Right ventricle myocardium superior (tissue), 1 donor: ENCODE data around the gene LIN7C. TPM values are rescaled to one million over a fixed set of nuclear protein-coding genes. Genes with fewer than 3 reads are reported as not detected.
A peak's percentile ranks its signal among the peaks of the same experiment; 100 is the strongest.
"Not testable (repeated sequence)": the region's sequence is repeated elsewhere in the genome, so short reads cannot be mapped to it uniquely, and the experiment has no call there.

Experiments used
- ATAC-seq: fragments of 200-7000 bp; cut with Tn5 transposase; one replicate; pipeline ENCODE4 v1.9.1; 2020; ENCODE audit warnings: mild to moderate bottlenecking; ENCODE audit not compliant: poor library complexity
- DNase-seq: peaks from one replicate; pipeline ENCODE4 v3.0.0-alpha.2; 2020
- intact Hi-C: fragments of 100-400 bp; cut with DNase I; formaldehyde crosslinking; loops from one replicate; pipeline ENCODE4 v1.11.2; 2022
- long read RNA-seq: library from polyadenylated mRNA; unstranded; transcript quantifications from one replicate; pipeline ENCODE4 v2.0.0, GENCODE V29; 2021
- total RNA-seq: library from RNA; stranded (reverse); fragmentation: NEBNext Ultra II Directional; extraction: Animal tissue kit (Norgen Biotek cat#: 25700); gene quantifications from one replicate; pipeline ENCODE4 v1.2.1, GENCODE V29; 2021
- donor health status: DM: no; HTN: yes; CAD: no; lungs with severe emphysema.

LIN7C gene, protein sequence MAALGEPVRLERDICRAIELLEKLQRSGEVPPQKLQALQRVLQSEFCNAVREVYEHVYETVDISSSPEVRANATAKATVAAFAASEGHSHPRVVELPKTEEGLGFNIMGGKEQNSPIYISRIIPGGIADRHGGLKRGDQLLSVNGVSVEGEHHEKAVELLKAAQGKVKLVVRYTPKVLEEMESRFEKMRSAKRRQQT
- total RNA-seq = 14.9 TPM
- long read RNA-seq, full-length matches to known transcripts = 47 of 51 reads
- long read RNA-seq, partial matches to known transcripts = 2 of 51 reads
- long read RNA-seq, other reads (novel, unspliced or antisense) = 2 of 51 reads

GRCh38 chr11:27506200-27507182 lies at the start of gene LIN7C:
TSS of gene LIN7C (minus strand) at chr11:27506769. CDS start at chr11:27506752, 17 bp downstream.
- DNase-seq = peak; percentile 95
- ATAC-seq = peak; percentile 99
- intact Hi-C loops = no loop called here

GRCh38 chr11:27555264-27555663 lies 48.7 kb upstream of the LIN7C start:
- no peak for DNase-seq
- intact Hi-C loops = no loop called here
- no peak for ATAC-seq

DNA sequence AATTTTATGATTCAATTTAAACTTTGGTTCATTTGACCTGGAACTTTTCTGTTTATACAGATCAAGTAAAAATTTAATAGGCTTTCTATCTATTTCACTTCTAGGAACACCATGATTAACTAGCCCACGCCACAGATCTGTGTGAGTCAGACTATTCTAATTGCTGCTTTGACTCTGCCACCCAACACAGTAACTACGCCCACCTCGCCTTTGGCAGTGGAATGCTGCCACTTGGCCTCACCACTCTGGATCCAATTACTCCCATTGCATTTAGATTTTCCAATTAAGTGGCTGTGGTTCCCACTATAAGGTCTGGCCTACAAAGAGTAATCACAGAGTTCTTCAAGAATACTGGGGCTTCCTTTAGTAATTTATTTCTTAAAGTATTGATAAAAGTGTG lies 46.6 kb upstream of the LIN7C start:
- no peak for ATAC-seq
- intact Hi-C loops = no loop called here
- no peak for DNase-seq

- intact Hi-C loops = no loop called here
- DNase-seq = no peak
- no peak for ATAC-seq
Measured at GRCh38 chr11:27552341-27552740, 45.8 kb upstream of the LIN7C start.

- no peak for ATAC-seq
- intact Hi-C loops = no loop called here
Measured at GRCh38 chr11:27551127-27551526, 44.6 kb upstream of the LIN7C start.

DNA sequence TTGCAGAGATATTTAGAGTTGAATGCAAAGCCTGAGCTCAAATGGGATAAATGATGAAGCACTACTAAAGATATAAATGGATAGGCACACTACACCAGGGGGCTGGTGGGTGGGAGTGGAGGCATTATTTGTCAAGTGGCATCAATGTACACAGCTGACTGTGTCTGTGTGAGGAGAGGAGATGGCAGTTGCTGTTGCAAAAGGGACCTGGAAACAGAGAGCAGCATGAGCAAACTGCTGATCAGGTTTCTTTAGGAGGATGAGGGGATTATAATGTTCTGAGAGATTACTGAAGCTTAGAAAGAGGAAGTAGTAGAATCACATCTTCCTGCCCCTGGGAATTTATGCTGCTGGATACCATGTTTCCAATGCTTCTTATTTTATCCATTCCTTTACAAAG lies 39.4 kb upstream of the LIN7C start:
- ATAC-seq = no peak

More at GRCh38 chr11:27551127-27551526, 44.6 kb upstream of the LIN7C start:
- DNase-seq = no peak

DNA sequence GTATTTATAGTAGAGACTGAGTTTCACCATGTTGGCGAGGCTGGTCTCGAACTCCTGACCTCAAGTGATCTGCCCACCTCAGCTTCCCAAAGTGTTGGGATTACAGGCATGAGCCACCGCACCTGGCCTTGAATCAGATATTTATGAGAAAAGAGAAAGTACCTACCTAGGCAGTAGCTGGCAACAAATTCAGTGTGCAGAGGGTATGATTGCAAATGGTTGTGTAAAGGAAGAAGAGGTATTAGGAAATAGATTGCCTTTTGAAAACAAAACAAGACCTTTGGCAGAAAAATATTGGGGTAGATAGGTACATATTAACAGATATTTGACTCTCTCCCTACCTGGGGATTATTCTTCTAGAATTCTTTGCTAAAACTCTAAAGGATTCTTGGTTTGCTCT lies 38.5 kb upstream of the LIN7C start:
- no peak for DNase-seq
- ATAC-seq = no peak
- intact Hi-C loops = no loop called here

More for the DNA sequence above, 39.4 kb upstream of the LIN7C start:
- no peak for DNase-seq
- intact Hi-C loops = no loop called here

GRCh38 chr11:27541790-27542189 lies 35.2 kb upstream of the LIN7C start:
- DNase-seq (no peak), ATAC-seq (no peak)
- intact Hi-C loops = no loop called here

GRCh38 chr11:27540051-27540450 lies 33.5 kb upstream of the LIN7C start:
- intact Hi-C loops = no loop called here
- DNase-seq (no peak), ATAC-seq (no peak)

DNA sequence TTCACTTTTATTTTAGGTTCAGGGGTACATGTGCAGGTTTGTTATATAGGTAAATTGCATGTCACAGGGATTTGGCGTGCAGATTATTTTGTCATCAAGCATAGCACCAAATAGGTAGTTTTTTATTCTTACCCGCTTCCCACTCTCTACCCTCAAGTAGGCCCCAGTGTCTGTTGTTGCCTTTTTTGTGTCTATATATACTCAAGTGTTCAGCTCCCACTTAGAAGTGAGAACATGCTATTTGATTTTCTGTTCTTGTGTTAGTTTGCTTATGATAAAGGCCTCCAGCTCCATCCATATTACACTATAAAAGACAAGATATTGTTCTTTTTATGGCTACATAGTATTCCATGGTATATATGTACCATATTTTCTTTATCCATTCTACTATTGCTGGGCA lies 28.5 kb upstream of the LIN7C start:
- intact Hi-C loops = no loop called here
- DNase-seq = no peak
- ATAC-seq = peak; percentile 68

- DNase-seq (no peak), ATAC-seq (no peak)
- intact Hi-C loops = no loop called here
Measured at GRCh38 chr11:27532652-27533325, 26.2 kb upstream of the LIN7C start.

DNA sequence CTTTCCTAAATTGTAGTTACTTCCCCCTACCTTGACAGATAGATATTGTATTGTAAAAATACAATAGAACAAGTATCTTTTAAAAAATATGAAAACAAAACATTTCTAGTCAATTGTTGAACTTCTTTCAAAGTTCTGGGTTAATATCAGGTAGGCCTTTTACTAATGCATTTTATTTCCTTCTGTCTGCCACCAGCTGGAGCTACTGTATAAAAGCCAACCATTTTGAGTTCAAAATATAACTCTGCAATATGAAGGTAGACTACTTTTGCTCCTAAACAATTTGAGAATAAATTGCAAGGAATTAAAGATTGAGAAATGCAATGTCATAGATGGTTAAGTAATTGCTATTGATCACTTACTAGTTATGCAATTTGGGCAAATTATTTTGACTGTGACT lies 22.1 kb upstream of the LIN7C start:
- DNase-seq (no peak), ATAC-seq (no peak)
- intact Hi-C loops = no loop called here

GRCh38 chr11:27526535-27526934 lies 20.0 kb upstream of the LIN7C start:
- intact Hi-C loops = no loop called here
- ATAC-seq (no peak), DNase-seq (no peak)

DNA sequence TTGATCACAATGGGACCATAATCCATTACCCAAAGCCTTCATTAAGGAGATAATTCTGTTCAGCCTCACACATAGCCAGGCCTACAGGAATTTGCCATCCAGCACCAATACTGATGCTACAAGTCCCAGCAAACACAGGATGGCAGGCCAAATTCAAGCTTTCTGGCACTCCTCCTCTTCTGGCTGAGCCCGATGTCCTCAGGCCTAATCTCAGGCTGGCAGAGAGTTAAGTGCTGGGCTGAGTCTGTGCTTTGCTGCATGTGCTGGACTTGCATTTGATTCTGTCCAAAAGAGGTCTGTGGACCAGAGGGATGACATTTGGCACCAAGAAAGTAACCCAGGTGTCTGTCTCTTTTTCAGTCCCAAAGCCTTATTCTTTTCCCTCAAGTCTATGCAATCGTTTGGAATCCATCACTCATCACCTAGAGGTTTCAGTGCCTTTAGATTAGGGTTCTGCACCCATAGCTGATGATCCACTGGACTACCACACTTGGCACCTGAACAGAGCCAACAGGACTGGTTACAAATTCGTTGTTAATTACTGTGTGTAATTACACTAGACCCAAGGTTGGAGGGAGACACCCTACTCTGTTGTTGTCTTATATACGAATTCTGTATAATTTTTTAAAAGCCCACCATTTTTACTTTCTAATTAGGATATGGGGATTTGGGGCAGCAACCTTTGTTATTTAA lies 19.4 kb upstream of the LIN7C start:
- peak; percentile 54 for DNase-seq
- intact Hi-C loops = no loop called here

DNA sequence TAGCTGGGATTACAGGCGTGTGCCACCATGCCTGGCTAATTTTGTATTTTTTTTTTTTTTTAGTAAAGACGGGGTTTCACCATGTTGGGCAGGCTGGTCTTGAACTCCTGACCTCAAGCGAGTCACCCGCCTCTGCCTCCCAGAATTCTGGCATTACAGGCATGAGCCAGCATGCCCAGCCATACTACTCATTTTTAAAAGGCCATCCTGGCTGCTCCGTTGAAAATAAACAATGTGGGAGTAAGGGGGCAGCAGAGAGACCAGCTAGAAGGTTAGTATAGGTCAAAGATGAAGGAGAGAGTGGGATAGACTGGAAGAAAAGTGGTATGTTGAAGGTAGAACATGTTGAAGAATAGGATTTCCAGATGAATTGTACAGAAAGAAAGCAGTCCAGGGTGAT lies 17.6 kb upstream of the LIN7C start:
- intact Hi-C loops = no loop called here
- DNase-seq = no peak
- ATAC-seq = no peak

More for the DNA sequence above, 19.4 kb upstream of the LIN7C start:
- ATAC-seq = peak; percentile 96

- no peak for DNase-seq
- no peak for ATAC-seq
- intact Hi-C loops = no loop called here
Measured at GRCh38 chr11:27520226-27520625, 13.7 kb upstream of the LIN7C start.

GRCh38 chr11:27518518-27518917 lies 11.9 kb upstream of the LIN7C start:
- ATAC-seq (no peak), DNase-seq (no peak)
- intact Hi-C loops = no loop called here

- DNase-seq, ATAC-seq, intact Hi-C loops: not testable (repeated sequence)
Measured at GRCh38 chr11:27517490-27517889, 10.9 kb upstream of the LIN7C start.

- intact Hi-C loops = no loop called here
- ATAC-seq (peak; percentile 82), DNase-seq (peak; percentile 43)
Measured at GRCh38 chr11:27514558-27514957, 8.0 kb upstream of the LIN7C start.
